IPS-18c (cell line): ENCODE data around the gene PLA2G3.

ENCODE experiments used
- H3K4me3 ChIP-seq: 2 replicates; pipeline ENCODE4 v1.7.0; 2013; ENCODE audit warnings: low read depth, mild to moderate bottlenecking, low read length, moderate library complexity; ENCODE audit not compliant: insufficient read depth
- H3K9me3 ChIP-seq: one replicate; pipeline ENCODE4 v1.6.1; 2013; ENCODE audit warnings: mild to moderate bottlenecking, low read length, moderate library complexity; ENCODE audit not compliant: control insufficient read depth, insufficient read depth

The PLA2G3 gene

DNA sequence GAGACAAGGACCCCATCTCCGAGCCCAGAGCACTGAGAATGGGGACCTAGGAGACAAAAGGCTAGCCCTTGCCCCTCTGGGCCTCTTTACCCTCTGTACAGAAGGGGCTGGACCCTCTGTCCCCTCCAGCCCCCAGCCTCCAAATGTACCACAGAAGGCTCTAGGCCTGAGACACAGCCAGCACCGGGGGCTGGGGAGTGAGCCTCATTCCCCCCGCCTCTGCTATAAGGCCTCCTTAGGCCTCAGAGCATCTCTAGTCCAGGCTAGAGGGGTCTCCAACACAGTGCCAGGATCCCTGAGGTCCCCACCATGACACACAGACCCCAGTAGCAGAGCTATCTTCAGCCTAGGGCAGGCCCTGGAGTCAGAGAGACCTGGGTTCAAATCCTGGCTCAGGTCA lies 54.4 kb downstream of the PLA2G3 start:
- Histone ChIP-seq H3K4me3 (no peak overlapping the region; the same call in 1 of the 2 replicates), H3K9me3 (peaks cover 2% of the 10 kb centered on the region)

GRCh38 chr22:31085493-31085824 lies 54.8 kb downstream of the PLA2G3 start:
- Histone ChIP-seq H3K4me3 (peak overlapping the region; percentile 61; the same call in 1 of the 2 replicates), H3K9me3 (peaks cover 2% of the 10 kb centered on the region)

DNA sequence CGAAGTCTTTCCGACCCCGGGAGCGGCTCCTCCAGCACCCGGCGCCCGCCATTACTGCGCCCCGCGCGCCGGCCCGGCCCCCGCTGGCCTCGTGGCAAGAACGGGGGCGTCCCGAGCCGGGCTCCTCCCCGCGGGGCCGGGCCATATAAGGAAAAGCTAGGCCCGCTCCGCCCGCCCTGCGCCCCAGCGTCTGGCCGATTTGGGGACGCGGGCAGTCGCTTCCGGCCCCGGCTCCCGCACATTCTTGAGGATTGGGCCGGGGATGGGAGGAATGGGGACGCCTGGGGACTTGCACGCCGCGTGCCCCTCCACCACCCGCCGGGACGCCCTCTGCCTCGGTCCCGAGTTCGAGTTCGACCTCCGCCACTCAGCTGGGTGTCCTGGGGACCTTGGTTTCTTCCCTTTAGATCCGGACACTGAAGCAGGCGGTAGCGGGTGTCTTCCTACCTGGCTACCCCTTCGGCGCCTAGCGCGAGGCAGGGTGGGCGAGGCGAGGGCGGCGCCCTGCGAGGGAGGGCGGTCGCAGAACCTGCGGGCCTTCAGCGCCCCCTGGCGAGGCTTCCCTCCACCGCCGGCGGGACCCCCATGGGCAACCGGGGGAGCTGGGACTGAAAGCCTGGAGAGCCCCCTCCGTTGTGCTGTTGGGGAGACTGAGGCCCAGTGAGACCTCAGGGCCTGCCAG lies 55.4 kb downstream of the PLA2G3 start:
- Histone ChIP-seq H3K9me3 (peaks cover 2% of the 10 kb centered on the region), H3K4me3 (peak overlapping the region; percentile 61)
